ENCODE measurements around the gene SWSAP1.

GRCh38 chr19:11390359-11390758, 15.9 kb downstream of the SWSAP1 start:
- TF ChIP-seq CTCF (IDR thresholded peaks at IDR 0.05): no peak
- no peak for TF ChIP-seq POLR2A (IDR thresholded peaks at IDR 0.05)
